ENCODE data around the gene ADCY5. TPM values are rescaled to one million over a fixed set of nuclear protein-coding genes. Genes with fewer than 3 reads are reported as not detected.

Gene ADCY5
- total RNA-seq, 4 donors from 2014 or later, result 3.5 to 44.6 (median 14.5) TPM

GRCh38 chr3:123279121-123279520 is 169.8 kb downstream of the ADCY5 start:
- Histone ChIP-seq H3K9me3 (no peaks in the 10 kb centered on the region), H3K4me1 (no peaks in the 10 kb centered on the region), H3K36me3 (no peaks in the 10 kb centered on the region), H3K4me3 (no peak overlapping the region), H3K27ac (no peak overlapping the region), H3K27me3 (no peaks in the 10 kb centered on the region)
- no peak for TF ChIP-seq CTCF (IDR thresholded peaks at IDR 0.05)
- no peak for TF ChIP-seq POLR2A (IDR thresholded peaks at IDR 0.05)
- no peak for DNase-seq

GRCh38 chr3:123278446-123278845 is 170.4 kb downstream of the ADCY5 start:
- TF ChIP-seq CTCF (IDR thresholded peaks at IDR 0.05) (no peak), POLR2A (IDR thresholded peaks at IDR 0.05) (no peak)
- H3K27ac ChIP-seq, result no peak overlapping the region
- no peaks in the 10 kb centered on the region for H3K4me1 ChIP-seq
- H3K27me3 ChIP-seq, result no peaks in the 10 kb centered on the region
- no peaks in the 10 kb centered on the region for H3K9me3 ChIP-seq
- H3K36me3 ChIP-seq, result no peaks in the 10 kb centered on the region
- H3K4me3 ChIP-seq, result no peak overlapping the region
- DNase-seq, result no peak

- TF ChIP-seq CTCF (IDR thresholded peaks at IDR 0.05) (no peak), POLR2A (IDR thresholded peaks at IDR 0.05) (no peak)
- Histone ChIP-seq H3K36me3 (peaks cover 0 to under 1% (median 0%) of the 10 kb centered on the region in 3 donors), H3K27me3 (no peaks in the 10 kb centered on the region), H3K4me1 (no peaks in the 10 kb centered on the region), H3K4me3 (no peak overlapping the region), H3K9me3 (no peaks in the 10 kb centered on the region), H3K27ac (no peak overlapping the region)
- DNase-seq, result no peak
Observed at GRCh38 chr3:123277106-123277505, 171.8 kb downstream of the ADCY5 start.

GRCh38 chr3:123276346-123277006 is 172.4 kb downstream of the ADCY5 start:
- DNase-seq, result no peak
- Histone ChIP-seq H3K4me1 (no peaks in the 10 kb centered on the region), H3K9me3 (no peaks in the 10 kb centered on the region), H3K4me3 (no peak overlapping the region), H3K27me3 (no peaks in the 10 kb centered on the region), H3K36me3 (peaks cover 0 to 7% (median 0%) of the 10 kb centered on the region in 3 donors), H3K27ac (no peak overlapping the region)
- TF ChIP-seq CTCF (IDR thresholded peaks at IDR 0.05), result no peak
- TF ChIP-seq POLR2A (IDR thresholded peaks at IDR 0.05), result no peak

GRCh38 chr3:123275691-123276090 is 173.2 kb downstream of the ADCY5 start:
- no peaks in the 10 kb centered on the region for H3K27me3 ChIP-seq
- H3K36me3 ChIP-seq, result peaks cover 0 to 7% (median 0%) of the 10 kb centered on the region in 3 donors
- no peak overlapping the region for H3K27ac ChIP-seq
- no peaks in the 10 kb centered on the region for H3K4me1 ChIP-seq
- H3K9me3 ChIP-seq, result no peaks in the 10 kb centered on the region
- DNase-seq, result no peak
- no peak overlapping the region for H3K4me3 ChIP-seq
- TF ChIP-seq CTCF (IDR thresholded peaks at IDR 0.05), result no peak
- no peak for TF ChIP-seq POLR2A (IDR thresholded peaks at IDR 0.05)

Measured in Peyer's patch (tissue), 4 donors.